ENCODE results near the gene IKBKE. TPM values are rescaled to one million over a fixed set of nuclear protein-coding genes. Genes with fewer than 3 reads are reported as not detected.

Gene IKBKE
- total RNA-seq, 2 donors from 2014 or later, result 5.0 to 8.5 TPM

DNA sequence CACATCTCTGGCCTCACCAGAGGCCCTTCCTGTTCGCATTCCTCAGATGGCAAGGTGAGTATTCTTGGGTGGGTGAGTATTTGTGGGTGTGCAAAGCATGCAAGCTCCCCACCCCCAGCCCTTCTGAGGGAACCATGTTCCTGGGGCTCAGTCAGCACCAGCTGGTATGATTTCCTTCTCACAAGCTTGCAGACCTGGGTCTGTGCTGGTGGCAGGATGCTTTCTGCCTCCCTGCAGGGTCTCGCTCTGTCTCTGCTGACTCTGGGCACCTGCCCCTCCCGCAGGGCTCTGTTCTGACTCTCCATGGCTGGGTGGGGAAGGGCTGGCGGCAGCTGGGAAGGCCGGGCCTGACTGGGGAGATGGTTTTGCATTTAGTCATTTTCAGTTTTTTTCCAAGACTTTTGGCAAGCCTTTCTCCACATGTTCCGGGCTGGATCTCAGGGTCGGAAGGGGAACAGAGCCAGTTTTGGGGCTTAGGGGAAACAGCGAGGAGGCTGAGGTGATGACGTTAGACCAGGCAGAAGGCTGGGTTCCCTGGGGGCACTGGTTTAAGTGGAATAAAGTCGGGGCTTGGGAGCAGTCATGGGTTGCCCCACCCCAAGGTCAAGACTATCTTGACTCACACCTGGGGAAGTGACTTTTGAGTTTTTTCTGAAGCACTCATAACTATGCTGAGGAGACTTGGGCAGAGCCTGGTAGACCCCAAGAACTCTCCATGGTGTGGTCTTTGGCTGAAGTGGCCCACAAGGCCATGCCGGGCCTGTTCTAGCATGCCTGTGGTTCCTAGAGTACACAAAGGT lies 43.2 kb downstream of the IKBKE start:
- Histone ChIP-seq H3K4me3 (ENCODE audit: low read length) (no peak overlapping the region), H3K4me1 (ENCODE audit: control insufficient read depth, insufficient read depth, low read length) (peaks cover 4% of the 10 kb centered on the region), H3K27me3 (ENCODE audit: control insufficient read depth, insufficient read depth, low read length, poor library complexity, severe bottlenecking) (peaks cover 24% of the 10 kb centered on the region), H3K9me3 (ENCODE audit: control insufficient read depth, low read length) (no peaks in the 10 kb centered on the region), H3K9ac (ENCODE audit: extremely low read depth, low read length, poor library complexity, severe bottlenecking) (no peak overlapping the region), H3K36me3 (ENCODE audit: control insufficient read depth, insufficient read depth, low read length) (no peaks in the 10 kb centered on the region), H3K27ac (ENCODE audit: low read depth, low read length) (no peak overlapping the region)
- H3K4me3 Mint-ChIP-seq, result no peak overlapping the region
- no peak for DNase-seq
- 81 to 91% methylated on average over 4 to 11 of the region's 11 CpGs for WGBS, 2 experiments (ENCODE audit: insufficient coverage in 1 of 2, insufficient read length in 1 of 2)
- no peaks in the 10 kb centered on the region for H3K36me3 Mint-ChIP-seq (ENCODE audit: low read depth)
- no peak overlapping the region for H3K27ac Mint-ChIP-seq
- H3K4me1 Mint-ChIP-seq, result peaks cover 13% of the 10 kb centered on the region
- H3K9me3 Mint-ChIP-seq, result no peaks in the 10 kb centered on the region
- TF ChIP-seq, protein P1, sequence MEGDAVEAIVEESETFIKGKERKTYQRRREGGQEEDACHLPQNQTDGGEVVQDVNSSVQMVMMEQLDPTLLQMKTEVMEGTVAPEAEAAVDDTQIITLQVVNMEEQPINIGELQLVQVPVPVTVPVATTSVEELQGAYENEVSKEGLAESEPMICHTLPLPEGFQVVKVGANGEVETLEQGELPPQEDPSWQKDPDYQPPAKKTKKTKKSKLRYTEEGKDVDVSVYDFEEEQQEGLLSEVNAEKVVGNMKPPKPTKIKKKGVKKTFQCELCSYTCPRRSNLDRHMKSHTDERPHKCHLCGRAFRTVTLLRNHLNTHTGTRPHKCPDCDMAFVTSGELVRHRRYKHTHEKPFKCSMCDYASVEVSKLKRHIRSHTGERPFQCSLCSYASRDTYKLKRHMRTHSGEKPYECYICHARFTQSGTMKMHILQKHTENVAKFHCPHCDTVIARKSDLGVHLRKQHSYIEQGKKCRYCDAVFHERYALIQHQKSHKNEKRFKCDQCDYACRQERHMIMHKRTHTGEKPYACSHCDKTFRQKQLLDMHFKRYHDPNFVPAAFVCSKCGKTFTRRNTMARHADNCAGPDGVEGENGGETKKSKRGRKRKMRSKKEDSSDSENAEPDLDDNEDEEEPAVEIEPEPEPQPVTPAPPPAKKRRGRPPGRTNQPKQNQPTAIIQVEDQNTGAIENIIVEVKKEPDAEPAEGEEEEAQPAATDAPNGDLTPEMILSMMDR (conservative IDR thresholded peaks at IDR 0.05), result no peak
- peaks cover 34% of the 10 kb centered on the region for H3K27me3 Mint-ChIP-seq (ENCODE audit: insufficient read depth)

DNA sequence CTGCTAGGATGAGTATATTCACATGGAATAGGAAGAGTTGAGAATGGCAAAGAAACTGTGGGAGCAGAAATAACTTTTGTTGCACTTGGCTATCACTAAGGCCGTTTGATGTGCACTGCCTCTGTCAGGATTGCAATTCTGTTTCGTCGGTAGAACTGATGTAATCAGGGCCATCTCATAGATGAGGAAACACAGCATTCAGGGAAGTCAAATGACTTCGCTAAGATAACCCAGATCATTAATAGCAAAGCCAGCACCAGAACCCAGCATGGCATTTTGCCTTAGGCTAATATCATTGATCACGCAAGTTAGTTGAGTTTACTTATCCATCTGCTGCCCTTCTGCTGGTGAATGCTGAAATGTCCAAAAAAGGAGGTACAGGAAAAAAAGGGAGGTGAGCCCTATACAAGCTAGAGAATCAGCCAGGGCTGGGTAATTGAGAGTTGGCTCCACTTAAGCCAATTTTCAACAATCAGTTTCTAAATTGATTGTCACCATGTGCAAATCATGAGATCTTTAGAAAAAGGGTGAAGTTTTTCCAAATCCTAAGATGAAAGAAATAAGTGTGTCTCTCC lies 44.6 kb downstream of the IKBKE start:
- H3K9ac ChIP-seq (ENCODE audit: extremely low read depth, low read length, poor library complexity, severe bottlenecking), result no peak overlapping the region
- Mint-ChIP-seq H3K4me1 (peaks cover 13% of the 10 kb centered on the region), H3K27ac (no peak overlapping the region), H3K9me3 (no peaks in the 10 kb centered on the region), H3K4me3 (no peak overlapping the region), H3K36me3 (ENCODE audit: low read depth) (no peaks in the 10 kb centered on the region), H3K27me3 (ENCODE audit: insufficient read depth) (peaks cover 20% of the 10 kb centered on the region)
- DNase-seq, result no peak
- H3K36me3 ChIP-seq (ENCODE audit: control insufficient read depth, insufficient read depth, low read length), result no peaks in the 10 kb centered on the region
- H3K9me3 ChIP-seq (ENCODE audit: control insufficient read depth, low read length), result no peaks in the 10 kb centered on the region
- 92 to 94% methylated on average over 5 of the region's 5 CpGs for WGBS, 2 experiments (ENCODE audit: insufficient coverage in 1 of 2, insufficient read length in 1 of 2)
- H3K27ac ChIP-seq (ENCODE audit: low read depth, low read length), result no peak overlapping the region
- peaks cover 4% of the 10 kb centered on the region for H3K4me1 ChIP-seq (ENCODE audit: control insufficient read depth, insufficient read depth, low read length)
- H3K4me3 ChIP-seq (ENCODE audit: low read length), result no peak overlapping the region
- TF ChIP-seq, protein P1 (conservative IDR thresholded peaks at IDR 0.05), result no peak
- H3K27me3 ChIP-seq (ENCODE audit: control insufficient read depth, insufficient read depth, low read length, poor library complexity, severe bottlenecking), result peaks cover 10% of the 10 kb centered on the region

DNA sequence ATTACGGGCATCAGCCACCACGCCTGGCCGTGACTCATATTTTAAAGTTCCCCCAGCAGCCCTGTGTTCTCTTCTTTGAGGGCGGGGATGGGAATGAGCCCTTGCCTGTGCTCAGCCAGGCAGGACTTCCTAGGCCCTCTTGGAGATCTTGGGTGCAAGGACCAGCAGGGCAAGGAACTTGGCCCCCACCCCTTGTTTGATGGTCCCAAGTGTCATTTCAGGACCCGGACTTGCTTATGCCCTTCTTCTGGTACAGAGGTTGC lies 46.4 kb downstream of the IKBKE start:
- no peak for DNase-seq
- Histone ChIP-seq H3K27me3 (ENCODE audit: control insufficient read depth, insufficient read depth, low read length, poor library complexity, severe bottlenecking) (no peaks in the 10 kb centered on the region), H3K9ac (ENCODE audit: extremely low read depth, low read length, poor library complexity, severe bottlenecking) (no peak overlapping the region), H3K9me3 (ENCODE audit: control insufficient read depth, low read length) (no peaks in the 10 kb centered on the region), H3K36me3 (ENCODE audit: control insufficient read depth, insufficient read depth, low read length) (no peaks in the 10 kb centered on the region), H3K4me1 (ENCODE audit: control insufficient read depth, insufficient read depth, low read length) (peaks cover 1% of the 10 kb centered on the region), H3K27ac (ENCODE audit: low read depth, low read length) (no peak overlapping the region), H3K4me3 (ENCODE audit: low read length) (no peak overlapping the region)
- WGBS, 2 experiments (ENCODE audit: insufficient coverage in 1 of 2, insufficient read length in 1 of 2), result 82 to 85% methylated on average over 4 to 5 of the region's 5 CpGs
- H3K4me3 Mint-ChIP-seq, result no peak overlapping the region
- H3K4me1 Mint-ChIP-seq, result peaks cover 14% of the 10 kb centered on the region
- no peaks in the 10 kb centered on the region for H3K9me3 Mint-ChIP-seq
- TF ChIP-seq, protein P1 (conservative IDR thresholded peaks at IDR 0.05), result no peak
- no peak overlapping the region for H3K27ac Mint-ChIP-seq
- H3K36me3 Mint-ChIP-seq (ENCODE audit: low read depth), result no peaks in the 10 kb centered on the region
- H3K27me3 Mint-ChIP-seq (ENCODE audit: insufficient read depth), result peaks cover 5% of the 10 kb centered on the region
